Endothelial cell of umbilical vein (primary cell): ENCODE data around the gene DNTT.

ENCODE experiments used
- EZH2 ChIP-seq: IDR thresholded peaks from 2 replicates; pipeline ENCODE4 v1.6.1; 2012; ENCODE audit warnings: borderline replicate concordance, low read depth, mild to moderate bottlenecking, moderate library complexity, low read length, inconsistent platforms; ENCODE audit not compliant: severe bottlenecking
- FOS ChIP-seq: IDR thresholded peaks from 2 replicates; pipeline ENCODE4 v1.6.1; 2011; ENCODE audit warnings: mild to moderate bottlenecking, low read length, moderate library complexity, borderline replicate concordance; ENCODE audit not compliant: insufficient read depth
- GATA2 ChIP-seq: IDR thresholded peaks from 2 replicates; pipeline ENCODE4 v1.7.0; 2011; ENCODE audit warnings: low read depth, mild to moderate bottlenecking, moderate library complexity, mixed read lengths, low read length; ENCODE audit not compliant: insufficient read length, insufficient read depth
- JUN ChIP-seq: IDR thresholded peaks from 2 replicates; pipeline ENCODE4 v1.6.1; 2011; ENCODE audit warnings: borderline replicate concordance, low read depth; ENCODE audit not compliant: insufficient read length, insufficient read depth
- MYC ChIP-seq: IDR thresholded peaks from one replicate; pipeline ENCODE4 v1.6.1; 2011; ENCODE audit warnings: mild to moderate bottlenecking, low read depth, low read length
- POLR2A ChIP-seq: IDR thresholded peaks from 2 replicates; pipeline ENCODE4 v1.6.1; 2012; ENCODE audit warnings: low read depth, mild to moderate bottlenecking, control low read depth, low read length
- POLR2AphosphoS5 ChIP-seq: IDR thresholded peaks from 2 replicates; pipeline ENCODE4 v1.6.1; 2012; ENCODE audit warnings: low read depth, mild to moderate bottlenecking, control low read depth, low read length, moderate library complexity; ENCODE audit not compliant: insufficient read depth
- TF ChIP-seq, protein P1 (sequence below), 2 donors: IDR thresholded peaks; 1 replicate in 1 of 2; 2 replicates in 1 of 2; pipeline ENCODE4 v1.5.1; 2011; ENCODE audit warnings: low read length in 2 of 2, mild to moderate bottlenecking in 2 of 2, moderate library complexity in 2 of 2, control low read depth in 1 of 2, inconsistent platforms in 1 of 2, low read depth in 1 of 2; ENCODE audit not compliant: insufficient read depth in 1 of 2; ENCODE audit errors: extremely low read depth in 1 of 2
- TF ChIP-seq, protein P2 (sequence below): IDR thresholded peaks from 2 replicates; pipeline ENCODE4 v1.6.1; 2011; ENCODE audit not compliant: insufficient read depth, insufficient read length

DNA sequence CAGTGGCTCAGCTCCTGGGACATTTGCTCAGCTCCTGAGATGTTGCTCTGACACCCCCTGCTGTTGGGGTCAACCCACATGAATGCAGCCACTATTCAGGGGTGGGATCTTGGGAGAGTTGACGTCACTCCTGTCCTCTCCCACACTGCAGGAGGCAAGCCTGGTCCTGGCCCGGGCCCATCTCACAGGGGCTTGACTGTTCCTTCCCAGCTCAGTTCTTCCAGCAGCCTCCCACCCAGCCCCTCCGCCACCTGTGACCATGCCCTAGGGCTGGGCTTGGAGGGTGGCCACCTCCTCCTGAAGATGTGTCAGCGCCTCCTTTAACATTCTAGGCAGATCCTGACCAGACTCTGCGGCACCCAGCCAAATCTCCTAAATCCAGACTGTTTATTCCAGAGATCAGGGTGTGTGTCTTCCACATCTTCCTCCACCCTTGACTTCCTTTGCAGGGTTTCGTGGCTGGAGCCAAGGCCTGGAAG is 73.6 kb downstream of the DNTT start:
- TF ChIP-seq, protein P1, sequence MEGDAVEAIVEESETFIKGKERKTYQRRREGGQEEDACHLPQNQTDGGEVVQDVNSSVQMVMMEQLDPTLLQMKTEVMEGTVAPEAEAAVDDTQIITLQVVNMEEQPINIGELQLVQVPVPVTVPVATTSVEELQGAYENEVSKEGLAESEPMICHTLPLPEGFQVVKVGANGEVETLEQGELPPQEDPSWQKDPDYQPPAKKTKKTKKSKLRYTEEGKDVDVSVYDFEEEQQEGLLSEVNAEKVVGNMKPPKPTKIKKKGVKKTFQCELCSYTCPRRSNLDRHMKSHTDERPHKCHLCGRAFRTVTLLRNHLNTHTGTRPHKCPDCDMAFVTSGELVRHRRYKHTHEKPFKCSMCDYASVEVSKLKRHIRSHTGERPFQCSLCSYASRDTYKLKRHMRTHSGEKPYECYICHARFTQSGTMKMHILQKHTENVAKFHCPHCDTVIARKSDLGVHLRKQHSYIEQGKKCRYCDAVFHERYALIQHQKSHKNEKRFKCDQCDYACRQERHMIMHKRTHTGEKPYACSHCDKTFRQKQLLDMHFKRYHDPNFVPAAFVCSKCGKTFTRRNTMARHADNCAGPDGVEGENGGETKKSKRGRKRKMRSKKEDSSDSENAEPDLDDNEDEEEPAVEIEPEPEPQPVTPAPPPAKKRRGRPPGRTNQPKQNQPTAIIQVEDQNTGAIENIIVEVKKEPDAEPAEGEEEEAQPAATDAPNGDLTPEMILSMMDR (IDR thresholded peaks at IDR 0.05; ENCODE audit: extremely low read depth in 1 of 2, insufficient read depth in 1 of 2, low read depth in 1 of 2, low read length in 2 of 2) = no peak
- no peak for TF ChIP-seq POLR2AphosphoS5
- TF ChIP-seq MYC = no peak
- no peak for TF ChIP-seq JUN
- TF ChIP-seq EZH2 = no peak
- no peak for TF ChIP-seq POLR2A
- TF ChIP-seq, protein P2, sequence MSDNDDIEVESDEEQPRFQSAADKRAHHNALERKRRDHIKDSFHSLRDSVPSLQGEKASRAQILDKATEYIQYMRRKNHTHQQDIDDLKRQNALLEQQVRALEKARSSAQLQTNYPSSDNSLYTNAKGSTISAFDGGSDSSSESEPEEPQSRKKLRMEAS = no peak
- TF ChIP-seq GATA2 = no peak
- TF ChIP-seq FOS = no peak
